ENCODE measurements around the gene TMA7B.

- TF ChIP-seq, protein P1, sequence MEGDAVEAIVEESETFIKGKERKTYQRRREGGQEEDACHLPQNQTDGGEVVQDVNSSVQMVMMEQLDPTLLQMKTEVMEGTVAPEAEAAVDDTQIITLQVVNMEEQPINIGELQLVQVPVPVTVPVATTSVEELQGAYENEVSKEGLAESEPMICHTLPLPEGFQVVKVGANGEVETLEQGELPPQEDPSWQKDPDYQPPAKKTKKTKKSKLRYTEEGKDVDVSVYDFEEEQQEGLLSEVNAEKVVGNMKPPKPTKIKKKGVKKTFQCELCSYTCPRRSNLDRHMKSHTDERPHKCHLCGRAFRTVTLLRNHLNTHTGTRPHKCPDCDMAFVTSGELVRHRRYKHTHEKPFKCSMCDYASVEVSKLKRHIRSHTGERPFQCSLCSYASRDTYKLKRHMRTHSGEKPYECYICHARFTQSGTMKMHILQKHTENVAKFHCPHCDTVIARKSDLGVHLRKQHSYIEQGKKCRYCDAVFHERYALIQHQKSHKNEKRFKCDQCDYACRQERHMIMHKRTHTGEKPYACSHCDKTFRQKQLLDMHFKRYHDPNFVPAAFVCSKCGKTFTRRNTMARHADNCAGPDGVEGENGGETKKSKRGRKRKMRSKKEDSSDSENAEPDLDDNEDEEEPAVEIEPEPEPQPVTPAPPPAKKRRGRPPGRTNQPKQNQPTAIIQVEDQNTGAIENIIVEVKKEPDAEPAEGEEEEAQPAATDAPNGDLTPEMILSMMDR (IDR thresholded peaks at IDR 0.05) = no peak
- TF ChIP-seq POLR2A (IDR thresholded peaks at IDR 0.05) = no peak
Measured at GRCh38 chr22:39910876-39911613, 49.2 kb upstream of the TMA7B start.

Data from tibial nerve (tissue), 3 donors.